HG03469 (cell line): Measurements from ENCODE around the gene PDE8B.
"Not testable (repeated sequence)": the region's sequence is repeated elsewhere in the genome, so short reads cannot be mapped to it uniquely, and the experiment has no call there.

ENCODE experiments used
- ATAC-seq: cut with Tn5 transposase; IDR thresholded peaks from one replicate; pipeline ENCODE4 v1.9.1; 2021; ENCODE audit warnings: mild to moderate bottlenecking, moderate library complexity, moderate number of reproducible peaks; ENCODE audit not compliant: unreplicated experiment

Gene PDE8B

DNA sequence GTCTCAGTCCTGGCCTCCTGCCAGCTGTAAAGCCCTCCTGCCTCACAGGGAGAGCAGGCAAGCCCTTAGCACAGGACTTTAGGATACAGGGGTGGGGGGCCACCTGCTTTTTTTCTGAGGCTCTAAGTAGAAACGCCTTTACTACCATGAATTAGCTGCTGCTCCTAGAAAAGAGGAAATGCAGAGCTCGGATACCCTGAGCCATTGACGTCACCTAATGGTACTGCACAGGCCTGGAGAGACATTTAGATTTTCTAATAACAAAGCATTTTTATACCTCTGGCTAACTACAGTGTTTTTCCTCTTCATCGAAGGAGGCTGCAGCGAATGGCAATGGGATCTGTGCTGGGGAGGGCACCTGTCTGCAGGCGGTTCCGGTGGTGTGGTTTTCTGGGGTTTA is 144.6 kb downstream of the PDE8B start:
- no peak for ATAC-seq

DNA sequence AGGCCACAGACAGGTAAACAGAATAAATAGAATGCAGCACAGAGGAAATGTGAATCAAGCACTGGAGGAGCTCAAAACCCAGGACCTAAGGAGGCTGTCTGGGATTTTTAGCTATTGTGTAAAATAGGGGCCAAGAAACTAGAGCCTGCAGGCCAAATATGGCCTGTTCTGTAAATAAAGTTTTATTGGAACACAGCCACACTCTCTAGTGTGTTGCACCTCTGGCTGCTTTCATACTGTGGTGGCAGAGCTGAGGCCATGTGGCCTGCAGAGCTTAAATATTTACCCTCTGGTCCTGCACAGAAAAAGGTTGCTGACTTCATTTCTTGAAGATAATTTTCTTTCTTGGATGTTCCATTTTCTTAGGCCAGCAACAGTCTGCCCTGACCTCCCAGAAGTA is 145.3 kb downstream of the PDE8B start:
- ATAC-seq = no peak

DNA sequence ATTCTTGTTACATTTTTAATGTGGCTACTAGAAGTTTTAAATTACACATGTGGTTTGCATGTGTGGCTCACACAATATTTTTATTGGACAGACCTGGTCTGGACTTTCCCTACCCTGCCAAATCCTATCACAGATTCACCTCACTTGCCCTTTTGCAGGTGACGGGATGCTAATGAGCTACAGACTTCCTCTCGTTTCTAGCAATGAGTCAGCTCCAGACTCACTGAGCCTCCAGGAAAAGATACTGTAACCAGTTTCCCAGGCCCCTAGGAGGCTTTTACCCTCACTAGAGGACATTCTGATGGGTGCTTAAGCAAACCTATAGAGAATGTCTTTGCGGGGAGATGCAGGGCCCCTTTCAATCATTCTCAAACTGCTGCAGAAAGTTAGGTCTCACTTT is 146.3 kb downstream of the PDE8B start:
- peak; percentile 76 for ATAC-seq

DNA sequence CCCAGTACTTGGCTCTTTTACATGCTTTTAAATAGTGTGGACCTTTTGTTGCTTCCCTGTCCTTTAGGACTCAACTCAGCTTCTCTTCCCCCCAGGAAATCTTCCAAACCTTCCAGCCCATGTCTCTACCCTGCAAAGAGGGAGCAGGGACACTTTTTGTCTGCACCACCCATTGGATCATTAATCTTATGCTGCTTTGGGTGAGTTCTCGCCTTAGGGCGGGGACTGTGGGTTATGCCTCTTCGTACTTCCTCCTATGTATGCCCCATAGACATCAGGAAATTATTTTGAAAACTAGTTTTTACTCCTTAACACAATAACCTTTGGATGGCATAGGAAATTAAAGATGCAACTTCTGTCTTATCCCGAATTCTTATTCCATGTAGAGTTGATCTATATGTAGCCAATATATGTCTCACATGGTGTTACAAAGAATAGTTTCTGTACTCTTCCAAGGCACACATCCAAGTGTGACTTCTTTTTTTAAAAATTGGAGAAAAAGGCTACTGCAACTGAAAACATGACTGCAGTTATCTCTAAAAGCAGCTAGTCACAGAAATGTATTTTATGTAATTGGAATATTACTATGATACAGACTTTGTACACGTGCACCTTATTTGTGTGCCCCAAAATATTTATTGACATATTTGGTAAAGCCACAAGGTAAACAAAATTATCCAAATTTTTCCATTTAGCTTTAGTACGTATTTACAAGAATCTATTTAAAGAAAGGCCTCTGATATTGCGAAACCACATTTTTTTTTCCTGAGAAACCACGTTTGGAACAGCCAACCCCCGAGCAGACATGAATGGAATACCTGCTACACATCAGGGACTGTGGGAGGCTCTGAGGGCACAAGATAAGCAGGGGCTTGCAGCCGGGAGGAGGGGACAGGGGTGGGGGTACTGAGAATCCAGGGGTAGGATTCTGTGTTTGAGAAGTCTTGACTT is 148.1 kb downstream of the PDE8B start:
- ATAC-seq = no peak

DNA sequence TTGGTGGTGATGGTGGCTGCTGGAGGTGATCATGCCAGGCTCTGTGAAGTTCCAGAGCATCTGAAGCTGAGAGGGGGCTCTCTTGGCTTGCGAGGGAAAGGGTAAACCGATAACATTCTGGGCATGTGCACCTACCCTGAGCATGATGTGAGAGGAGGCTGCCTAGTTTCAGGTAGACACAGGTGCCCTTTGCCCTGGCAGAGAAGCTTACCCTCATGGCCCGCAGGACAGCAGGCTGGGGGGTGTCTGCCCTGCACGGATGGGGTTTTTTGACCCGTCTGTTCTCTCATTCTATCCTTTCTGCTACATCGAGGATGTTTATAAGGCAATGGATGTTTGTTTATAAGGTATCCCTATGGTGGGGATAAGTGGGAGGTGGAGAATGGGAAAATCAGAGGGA is 148.8 kb downstream of the PDE8B start:
- no peak for ATAC-seq

DNA sequence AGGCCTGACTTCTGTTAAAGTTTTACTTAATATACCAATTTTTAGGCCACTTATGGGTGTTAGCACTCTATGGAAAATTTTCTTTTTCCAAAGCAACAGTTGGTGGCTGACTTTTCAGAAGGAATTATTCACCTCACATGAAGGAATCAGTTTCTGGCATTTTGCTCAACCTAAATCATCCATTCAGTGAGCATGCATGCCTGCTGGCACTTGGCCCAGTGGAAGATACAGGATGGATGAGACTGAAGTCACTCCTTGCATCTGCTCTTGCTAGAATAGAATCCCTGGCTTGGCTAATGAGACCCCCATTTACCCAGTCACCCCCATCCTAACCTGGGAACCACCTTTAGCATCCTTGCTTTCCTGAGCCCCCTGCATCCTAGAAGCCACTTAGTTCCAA is 149.9 kb downstream of the PDE8B start:
- ATAC-seq = no peak

DNA sequence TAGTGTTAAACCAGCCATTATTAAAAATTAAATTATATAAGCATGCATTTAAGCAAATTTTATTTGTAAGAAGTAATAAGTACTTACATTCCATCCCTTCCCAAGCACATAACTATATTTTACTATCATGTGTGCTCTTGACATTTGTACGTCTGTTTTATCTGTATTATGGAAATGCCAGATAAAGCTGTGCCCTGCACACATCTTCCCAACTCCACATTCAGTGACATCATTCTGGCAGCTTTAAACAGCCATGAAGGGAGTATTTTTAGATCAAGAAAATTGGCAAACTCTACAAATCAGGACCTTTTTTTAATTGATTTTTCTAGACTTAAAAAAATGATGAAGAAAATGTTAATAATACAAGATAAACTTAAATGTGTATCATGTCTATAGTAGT is 150.5 kb downstream of the PDE8B start:
- no peak for ATAC-seq

DNA sequence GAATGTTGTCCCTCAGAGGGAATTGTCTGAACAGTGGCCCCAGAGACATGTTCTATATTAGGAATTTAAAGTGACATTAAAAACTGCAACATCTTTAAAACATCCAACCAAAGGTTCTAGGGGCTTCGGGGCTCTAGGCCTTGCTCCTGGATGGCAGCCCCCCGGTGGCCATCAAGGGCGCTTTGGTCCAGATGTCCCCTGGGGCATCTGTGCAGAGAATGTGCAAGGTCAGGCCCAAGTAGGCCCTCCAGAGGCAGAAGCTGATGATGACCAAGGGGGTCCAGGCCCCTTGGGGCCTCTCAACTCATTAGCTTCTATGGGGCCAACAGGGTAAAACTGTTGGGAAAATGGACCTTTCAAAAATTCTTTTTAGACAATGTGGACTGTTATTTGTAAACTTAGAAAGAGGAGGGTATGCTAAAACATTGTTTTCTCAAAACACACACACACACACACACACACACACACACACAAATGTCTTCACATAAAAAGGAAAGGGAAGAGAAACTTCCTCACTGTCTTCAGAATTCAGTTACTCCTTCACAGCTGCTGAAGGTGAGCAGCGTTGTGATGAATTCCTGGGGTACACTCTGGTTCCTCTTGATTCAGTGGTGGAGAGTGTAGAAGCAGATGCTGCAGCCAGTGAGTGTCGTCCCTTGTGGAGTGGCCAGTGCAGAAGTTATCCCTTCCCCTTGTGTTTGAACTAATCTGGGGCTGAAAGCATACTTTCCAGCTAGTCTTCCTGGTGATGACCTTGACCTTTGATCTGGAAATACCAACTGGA is 156.4 kb downstream of the PDE8B start:
- ATAC-seq = no peak

DNA sequence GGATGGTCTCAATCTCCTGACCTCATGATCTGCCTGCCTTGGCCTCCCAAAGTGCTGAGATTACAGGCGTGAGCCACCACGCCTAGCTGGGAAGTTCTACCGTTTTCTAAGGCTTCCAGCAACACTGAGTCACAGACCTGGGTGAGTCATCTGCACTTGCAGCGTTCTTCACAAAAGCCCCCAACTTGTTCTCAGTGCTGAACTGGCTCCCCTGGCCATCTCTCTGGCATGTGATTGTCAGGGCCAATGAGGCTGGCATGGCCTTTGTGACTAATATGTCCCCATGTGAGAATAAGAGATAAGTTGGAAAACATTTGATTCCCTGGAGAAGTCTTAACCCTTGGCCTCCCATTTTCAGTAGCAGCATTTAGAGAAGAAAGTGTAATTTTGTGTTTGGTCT is 157.3 kb downstream of the PDE8B start:
- no peak for ATAC-seq

DNA sequence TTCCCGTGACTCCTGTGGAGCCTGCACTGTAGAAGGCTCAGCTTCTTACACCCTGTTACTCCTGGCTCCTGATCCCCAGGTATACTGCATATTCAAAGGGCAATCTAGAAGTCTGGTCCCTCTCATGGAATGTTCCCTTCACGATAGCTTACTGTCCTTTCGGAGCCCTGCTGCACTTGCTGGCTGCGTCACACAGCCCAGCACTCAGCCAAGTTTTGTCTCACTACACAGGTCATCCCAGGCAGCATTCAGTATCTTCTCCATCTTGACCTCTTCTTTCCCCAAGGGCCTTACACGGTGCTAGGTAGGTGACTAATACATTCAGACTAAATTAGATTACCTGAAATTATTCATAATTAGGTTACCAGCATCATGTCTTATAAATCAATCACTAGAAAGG is 157.9 kb downstream of the PDE8B start:
- no peak for ATAC-seq

DNA sequence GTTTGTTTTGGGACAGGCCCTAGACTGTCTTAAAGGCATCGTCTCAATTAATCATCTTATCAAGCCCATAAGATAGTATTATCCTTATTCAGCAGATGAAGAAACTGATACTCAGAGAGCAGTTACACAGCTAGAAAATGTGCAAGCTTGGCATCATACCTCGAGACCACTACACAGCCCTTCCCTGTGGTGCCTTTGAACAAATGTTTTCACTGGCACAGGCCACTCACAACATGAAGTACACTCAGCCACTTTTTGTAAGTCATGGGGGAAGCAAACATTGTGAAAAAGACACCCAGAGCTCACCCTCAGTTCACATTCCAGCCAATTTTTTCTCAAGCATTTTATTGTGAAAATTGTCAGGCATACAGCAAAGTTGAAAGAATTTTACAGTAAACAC is 159.1 kb downstream of the PDE8B start:
- no peak for ATAC-seq

DNA sequence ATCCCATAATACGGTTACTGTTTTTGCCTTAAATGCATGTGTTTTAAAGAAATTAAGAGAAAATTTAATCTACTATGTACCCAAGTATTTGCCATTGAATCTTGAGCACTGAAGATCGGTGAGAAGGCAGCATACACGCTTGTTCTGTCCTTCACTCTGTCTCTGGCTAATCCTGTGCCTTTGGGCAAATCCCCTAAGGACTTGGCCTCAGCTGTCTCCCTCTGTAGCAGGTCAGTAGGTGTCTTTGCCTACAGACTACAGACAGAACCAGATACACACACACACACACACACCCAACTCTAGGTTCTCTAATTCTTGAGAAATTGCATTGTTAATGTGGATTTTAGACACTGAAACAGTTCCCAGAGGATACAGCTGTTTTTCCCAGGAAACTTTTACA is 164.2 kb downstream of the PDE8B start:
- no peak for ATAC-seq

DNA sequence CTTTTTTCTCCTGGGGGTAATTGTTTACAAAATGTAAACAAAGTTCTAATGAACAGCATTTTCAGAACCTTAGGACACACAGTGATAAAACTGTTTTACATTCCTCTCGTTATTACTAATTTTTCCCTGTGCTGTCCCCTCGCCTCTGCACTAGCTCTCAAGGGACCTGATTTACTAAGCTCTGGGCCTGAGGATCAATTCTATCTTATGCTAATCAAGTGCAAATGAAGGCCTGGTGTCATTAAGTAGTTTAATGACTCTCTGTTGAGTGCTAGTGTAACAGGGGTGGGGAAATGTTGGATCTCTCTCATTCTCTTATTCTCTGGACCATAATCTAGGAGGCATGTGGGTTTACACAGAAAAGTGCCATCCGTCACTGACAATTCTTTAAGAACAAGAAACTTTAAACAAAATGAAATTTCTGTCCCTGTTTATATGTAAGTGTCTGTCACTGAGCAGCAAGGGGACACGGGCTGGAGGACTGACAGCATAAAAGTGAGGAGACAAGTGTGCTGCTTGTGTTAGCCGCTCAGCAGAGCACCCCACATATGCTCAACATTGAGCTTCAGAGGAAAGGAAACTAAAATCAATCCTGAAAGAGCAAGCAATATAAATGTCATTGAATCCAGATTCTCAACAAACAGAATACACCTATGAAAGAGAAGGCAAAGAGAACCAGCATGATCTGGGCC is 166.3 kb downstream of the PDE8B start:
- no peak for ATAC-seq

DNA sequence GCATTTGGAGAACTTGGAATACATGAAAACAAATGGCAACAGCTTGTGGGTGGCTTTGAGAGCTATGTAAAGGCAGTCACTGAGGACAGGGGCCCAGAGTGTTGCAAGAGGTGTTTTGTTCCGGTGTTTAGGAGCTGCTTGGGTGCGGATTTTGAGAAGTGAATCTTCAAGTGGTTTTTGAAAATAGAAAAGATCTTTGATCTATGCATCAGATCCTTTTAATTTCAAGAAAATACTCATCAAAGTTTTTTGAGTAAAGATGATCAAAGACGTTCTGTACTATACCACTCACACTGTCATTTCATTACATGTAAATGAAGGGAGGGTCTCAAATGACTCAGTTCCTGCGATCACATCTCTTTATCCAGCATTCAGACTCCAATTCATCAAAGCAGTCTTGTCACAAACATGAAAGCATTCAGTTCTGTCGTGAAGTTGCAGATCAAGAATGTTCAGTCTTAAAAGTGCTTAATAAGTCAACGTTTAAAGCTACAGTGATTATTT is 169.1 kb downstream of the PDE8B start:
- ATAC-seq = no peak

DNA sequence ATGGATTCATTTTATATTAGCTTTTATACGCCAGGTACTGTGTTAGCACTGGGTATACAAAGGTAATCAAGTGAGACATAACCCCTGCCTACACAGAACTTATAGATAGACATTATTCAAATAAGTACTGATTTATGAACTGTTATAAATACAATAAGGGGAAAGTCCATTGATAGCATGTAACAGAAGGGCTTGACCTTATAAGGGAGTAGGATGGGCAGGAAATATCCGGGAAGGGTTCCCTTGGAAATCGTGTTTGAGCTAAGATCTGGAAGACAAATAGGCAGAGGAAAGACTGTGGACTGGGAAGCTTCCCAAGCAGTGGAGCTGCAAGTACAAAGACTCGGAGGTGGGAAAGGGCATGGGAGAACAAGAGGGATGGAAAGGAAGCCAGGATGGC is 170.2 kb downstream of the PDE8B start:
- no peak for ATAC-seq

DNA sequence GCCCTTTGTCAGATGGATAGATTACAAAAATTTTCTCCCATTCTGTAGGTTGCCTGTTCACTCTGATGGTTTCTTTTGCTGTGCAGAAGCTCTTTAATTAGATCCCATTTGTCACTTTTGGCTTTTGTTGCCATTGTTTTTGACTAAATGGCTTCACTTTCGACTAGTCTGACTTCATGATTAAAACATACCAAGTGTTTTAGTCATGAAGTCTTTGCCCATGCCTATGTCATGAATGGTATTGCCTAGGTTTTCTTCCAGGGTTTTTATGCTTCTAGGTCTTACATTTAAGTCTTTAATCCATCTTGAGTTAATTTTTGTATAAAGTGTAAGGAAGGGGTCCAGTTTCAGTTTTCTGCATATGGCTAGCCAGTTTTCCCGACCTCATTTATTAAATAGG is 172.9 kb downstream of the PDE8B start:
- not testable (repeated sequence) for ATAC-seq

DNA sequence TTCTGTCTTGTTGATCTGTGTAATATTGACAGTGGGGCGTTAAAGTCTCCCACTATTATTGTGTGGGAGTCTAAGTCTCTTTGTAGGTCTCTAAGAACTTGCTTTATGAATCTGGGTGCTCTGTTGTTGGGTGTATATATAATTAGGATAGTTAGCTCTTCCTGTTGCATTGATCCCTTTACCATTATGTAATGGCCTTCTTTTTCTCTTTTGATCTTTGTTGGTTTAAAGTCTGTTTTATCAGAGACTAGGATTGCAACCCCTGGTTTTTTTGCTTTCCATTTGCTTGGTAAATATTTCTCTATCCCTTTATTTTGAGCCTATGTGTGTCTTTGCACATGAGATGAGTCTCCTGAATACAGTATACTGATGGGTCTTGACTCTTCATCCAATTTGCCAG is 175.9 kb downstream of the PDE8B start:
- ATAC-seq = not testable (repeated sequence)

DNA sequence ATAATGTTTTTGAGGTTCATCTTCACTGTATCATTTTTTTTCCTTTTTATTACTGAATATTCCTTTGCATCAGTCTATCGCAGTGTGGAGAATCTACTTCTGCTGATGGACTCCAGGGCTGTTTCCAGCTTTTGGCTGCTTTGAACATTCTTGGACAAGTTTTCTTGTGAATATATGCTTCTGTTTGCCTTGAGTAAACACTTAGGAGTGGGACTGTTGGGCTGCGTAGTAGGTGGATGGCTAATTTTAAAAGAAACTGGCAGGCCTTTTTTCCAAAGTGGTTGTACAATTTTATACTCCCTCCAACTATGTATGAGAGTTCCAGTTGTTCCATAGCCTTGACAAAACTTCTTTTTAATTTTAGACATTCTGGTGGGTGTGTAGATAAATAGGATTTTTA is 179.3 kb downstream of the PDE8B start:
- ATAC-seq = no peak

DNA sequence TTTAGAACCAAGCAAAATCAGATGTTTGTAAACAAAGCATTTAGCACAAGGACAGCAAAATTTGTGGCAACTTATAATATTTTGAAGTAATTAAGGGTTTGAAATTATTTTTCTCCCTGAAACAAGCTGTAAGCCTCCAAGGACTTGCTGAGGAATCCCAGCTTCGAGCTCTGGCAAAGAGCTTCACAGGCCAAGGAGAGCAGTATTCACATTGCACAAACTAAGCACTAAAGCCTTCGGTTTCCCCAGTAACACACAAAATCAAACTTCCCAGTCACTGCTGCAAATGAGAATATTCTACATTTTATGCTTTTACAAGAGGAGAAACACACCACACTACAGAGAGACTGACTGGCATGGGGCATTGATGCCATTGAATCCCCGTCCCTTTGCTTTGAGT is 179.7 kb downstream of the PDE8B start:
- no peak for ATAC-seq

DNA sequence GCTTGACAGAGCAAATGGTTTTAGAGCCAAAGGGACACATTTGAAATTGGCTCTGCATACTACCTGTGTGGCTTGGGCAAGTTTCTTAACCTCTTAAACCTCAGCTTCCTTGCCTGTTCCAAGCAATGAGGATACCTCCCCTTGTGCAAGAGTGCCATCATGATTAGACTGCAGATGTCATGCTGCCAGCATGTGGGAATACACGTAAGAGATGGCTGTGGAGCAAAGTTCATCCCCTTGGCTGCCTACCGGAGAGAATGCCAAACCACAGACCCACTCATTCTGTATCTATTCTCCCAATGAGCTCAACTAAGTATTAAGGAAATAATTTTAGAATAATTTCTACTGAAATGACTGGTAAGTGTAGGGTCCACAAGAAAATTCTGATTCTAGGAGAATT is 180.3 kb downstream of the PDE8B start:
- ATAC-seq = no peak

DNA sequence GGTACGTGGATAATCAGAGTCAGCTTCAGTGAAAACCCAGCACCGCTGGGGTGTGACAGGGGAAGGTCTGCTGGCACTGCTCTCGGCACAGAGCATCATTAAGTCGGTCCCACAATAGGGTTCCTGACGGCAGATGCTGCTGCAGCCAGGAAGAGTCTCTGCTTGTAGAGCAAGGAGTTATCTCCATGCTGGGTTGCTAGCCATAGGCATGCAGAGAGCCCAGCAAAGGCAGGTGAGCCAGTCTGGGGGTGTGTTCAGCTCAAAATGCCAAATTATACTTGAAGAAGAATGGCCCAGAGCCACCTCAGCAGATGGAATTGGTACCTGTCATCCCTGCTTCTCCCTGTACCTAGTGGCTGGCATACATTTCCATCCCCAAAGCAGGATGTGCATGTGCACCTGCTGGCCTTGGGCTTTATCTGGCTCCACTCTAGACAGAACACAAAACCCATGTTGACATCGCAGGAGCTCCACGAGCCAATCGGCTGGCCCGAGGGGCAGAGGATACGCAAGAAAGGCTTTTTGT is 180.8 kb downstream of the PDE8B start:
- ATAC-seq = no peak
